Neuronal stem cell (in vitro differentiated cells): Measurements from ENCODE around the gene ABCB1.
"Not testable (repeated sequence)": the region's sequence is repeated elsewhere in the genome, so short reads cannot be mapped to it uniquely, and the experiment has no call there.

Source experiments
- DNase-seq: peaks from one replicate; pipeline ENCODE4 v3.0.0-alpha.2; 2013; ENCODE audit warnings: low spot score
- H2AFZ ChIP-seq: one replicate; pipeline ENCODE4 v1.6.1; 2013; ENCODE audit warnings: mild to moderate bottlenecking, low read length, inconsistent platforms
- H2AK5ac ChIP-seq: 2 replicates; pipeline ENCODE4 v1.6.1; 2013; ENCODE audit warnings: low read depth, mild to moderate bottlenecking, inconsistent platforms, low read length, moderate library complexity, mixed read lengths
- H2BK120ac ChIP-seq: 2 replicates; pipeline ENCODE4 v1.6.1; 2013; ENCODE audit warnings: low read depth, mild to moderate bottlenecking, inconsistent platforms, low read length, moderate library complexity, mixed read lengths
- H2BK12ac ChIP-seq: one replicate; pipeline ENCODE4 v1.6.1; 2013; ENCODE audit warnings: low read length, inconsistent platforms
- H2BK15ac ChIP-seq: 2 replicates; pipeline ENCODE4 v1.6.1; 2013; ENCODE audit warnings: mild to moderate bottlenecking, low read length, inconsistent platforms, mixed read lengths
- H2BK5ac ChIP-seq: one replicate; pipeline ENCODE4 v1.6.1; 2013; ENCODE audit warnings: inconsistent platforms, mild to moderate bottlenecking, low read length, moderate library complexity
- H3K14ac ChIP-seq: one replicate; pipeline ENCODE4 v1.6.1; 2013; ENCODE audit warnings: low read length, inconsistent platforms
- H3K18ac ChIP-seq: 2 replicates; pipeline ENCODE4 v1.6.1; 2013; ENCODE audit warnings: low read length, inconsistent platforms
- H3K23ac ChIP-seq: 2 replicates; pipeline ENCODE4 v1.6.1; 2013; ENCODE audit warnings: low read depth, mild to moderate bottlenecking, mixed read lengths, low read length, inconsistent platforms; ENCODE audit not compliant: poor library complexity
- H3K27ac ChIP-seq: replicated peaks from 3 replicates; pipeline ENCODE4 v1.5.1; 2013; ENCODE audit warnings: low read length, inconsistent platforms
- H3K27me3 ChIP-seq, 3 experiments: 2 replicates each; pipeline ENCODE4 v1.6.1; 2013; ENCODE audit warnings: low read length in 3 of 3, mild to moderate bottlenecking in 2 of 3, inconsistent platforms in 1 of 3, low read depth in 1 of 3, mixed read lengths in 1 of 3, moderate library complexity in 1 of 3; ENCODE audit not compliant: control insufficient read depth in 3 of 3, insufficient read depth in 3 of 3
- H3K36me3 ChIP-seq, 2 donors: replicated peaks in 1 of 2; 2 replicates each; pipeline ENCODE4 v1.6.1; 2013; ENCODE audit warnings: low read length in 2 of 2; ENCODE audit not compliant: control insufficient read depth in 2 of 2, insufficient read depth in 2 of 2
- H3K4ac ChIP-seq: 2 replicates; pipeline ENCODE4 v1.6.1; 2013; ENCODE audit warnings: inconsistent platforms, mild to moderate bottlenecking, low read length, moderate library complexity
- H3K4me1 ChIP-seq, 2 donors: 1 replicate in 1 of 2; 2 replicates in 1 of 2; pipeline ENCODE4 v1.6.1; 2013; ENCODE audit warnings: low read length in 2 of 2, low read depth in 1 of 2; ENCODE audit not compliant: control insufficient read depth in 2 of 2, insufficient read depth in 1 of 2
- H3K4me2 ChIP-seq: one replicate; pipeline ENCODE4 v1.6.1; 2013; ENCODE audit warnings: mild to moderate bottlenecking, low read length, inconsistent platforms; ENCODE audit not compliant: insufficient read depth, poor library complexity, severe bottlenecking
- H3K4me3 ChIP-seq, 2 donors: 2 replicates each; pipeline ENCODE4 v1.5.1; 2013; ENCODE audit warnings: low read length in 2 of 2, mild to moderate bottlenecking in 2 of 2, inconsistent platforms in 1 of 2, moderate library complexity in 1 of 2
- H3K79me1 ChIP-seq: one replicate; pipeline ENCODE4 v1.6.1; 2013; ENCODE audit warnings: low read depth, mild to moderate bottlenecking, inconsistent platforms, low read length, moderate library complexity
- H3K9ac ChIP-seq: one replicate; pipeline ENCODE4 v1.6.1; 2013; ENCODE audit warnings: mild to moderate bottlenecking, low read depth, low read length, inconsistent platforms; ENCODE audit not compliant: poor library complexity
- H3K9me3 ChIP-seq, 2 donors: replicated peaks in 1 of 2; 2 replicates each; pipeline versions ENCODE3 to v1.6.1; 2013; ENCODE audit warnings: low read length in 2 of 2, mild to moderate bottlenecking in 2 of 2, inconsistent platforms in 1 of 2, low read depth in 1 of 2, mixed read lengths in 1 of 2, moderate library complexity in 1 of 2; ENCODE audit not compliant: control insufficient read depth in 2 of 2, insufficient read depth in 1 of 2
- H4K8ac ChIP-seq: one replicate; pipeline ENCODE4 v1.6.1; 2013; ENCODE audit warnings: low read depth, mild to moderate bottlenecking, inconsistent platforms, low read length, moderate library complexity
- H4K91ac ChIP-seq: one replicate; pipeline ENCODE4 v1.6.1; 2013; ENCODE audit warnings: low read length, low read depth, mild to moderate bottlenecking, inconsistent platforms; ENCODE audit not compliant: poor library complexity
- WGBS, 2 donors: extraction: QIAGEN DNeasy Blood & Tissue Kit; methylation state at CpG; one replicate each; pipeline ENCODE4 v1.1.7; 2013; ENCODE audit warnings: missing lambda C conversion rate in 2 of 2, mixed read lengths in 1 of 2; ENCODE audit not compliant: insufficient read length in 2 of 2, insufficient replicate concordance in 1 of 2; ENCODE audit errors: extremely low coverage in 2 of 2; 5-methylcytosine and 5-hydroxymethylcytosine counted together

ABCB1 gene

GRCh38 chr7:87572513-87572912 is 28.2 kb downstream of the ABCB1 start:
- not testable (repeated sequence) for H3K14ac ChIP-seq, H3K4me3 ChIP-seq, DNase-seq, H3K4me2 ChIP-seq, H2AK5ac ChIP-seq, H3K79me1 ChIP-seq, H3K4me1 ChIP-seq, H3K27ac ChIP-seq, H3K36me3 ChIP-seq, H2BK120ac ChIP-seq, H3K18ac ChIP-seq, H2BK15ac ChIP-seq, H2AFZ ChIP-seq, H2BK5ac ChIP-seq, H3K23ac ChIP-seq, H3K4ac ChIP-seq, H4K8ac ChIP-seq, H3K9me3 ChIP-seq, H4K91ac ChIP-seq, H3K9ac ChIP-seq, H3K27me3 ChIP-seq, H2BK12ac ChIP-seq
- WGBS, 2 donors: no CpG with 5 or more reads among the region's 1 CpG

- H4K8ac ChIP-seq: no peak overlapping the region
- no peak overlapping the region for H3K14ac ChIP-seq
- no peaks in the 10 kb centered on the region for H3K9me3 ChIP-seq
- H3K4me1 ChIP-seq: no peaks in the 10 kb centered on the region
- no peak overlapping the region for H2AFZ ChIP-seq
- H3K36me3 ChIP-seq: peaks cover 0 to 8% of the 10 kb centered on the region in 2 donors
- no CpG with 5 or more reads among the region's 1 CpG for WGBS, 2 donors
- H3K27ac ChIP-seq: no peak overlapping the region
- H3K4me3 ChIP-seq: no peak overlapping the region
- H2AK5ac ChIP-seq: no peak overlapping the region
- no peak for DNase-seq
- no peak overlapping the region for H3K4me2 ChIP-seq
- no peak overlapping the region for H3K4ac ChIP-seq
- no peak overlapping the region for H3K18ac ChIP-seq
- no peak overlapping the region for H2BK120ac ChIP-seq
- no peaks in the 10 kb centered on the region for H3K79me1 ChIP-seq
- no peak overlapping the region for H2BK5ac ChIP-seq
- H3K9ac ChIP-seq: no peak overlapping the region
- H3K27me3 ChIP-seq: no peaks in the 10 kb centered on the region
- no peak overlapping the region for H2BK15ac ChIP-seq
- no peak overlapping the region for H2BK12ac ChIP-seq
- no peak overlapping the region for H4K91ac ChIP-seq
- H3K23ac ChIP-seq: no peak overlapping the region
Observed at GRCh38 chr7:87570178-87570577, 30.5 kb downstream of the ABCB1 start.

GRCh38 chr7:87567052-87567451 is 33.6 kb downstream of the ABCB1 start:
- no CpG with 5 or more reads among the region's 1 CpG for WGBS, 2 donors

GRCh38 chr7:87566311-87566900 is 34.3 kb downstream of the ABCB1 start:
- no peak overlapping the region for H3K4me2 ChIP-seq
- no peaks in the 10 kb centered on the region for H3K27me3 ChIP-seq
- WGBS, 2 donors: no CpG with 5 or more reads among the region's 6 CpGs
- H3K9ac ChIP-seq: no peak overlapping the region
- no peak overlapping the region for H3K4ac ChIP-seq
- H2BK120ac ChIP-seq: no peak overlapping the region
- no peak overlapping the region for H2BK12ac ChIP-seq
- no peak overlapping the region for H2AFZ ChIP-seq
- H2BK5ac ChIP-seq: no peak overlapping the region
- no peak overlapping the region for H4K91ac ChIP-seq
- no peak overlapping the region for H4K8ac ChIP-seq
- no peak overlapping the region for H3K27ac ChIP-seq
- no peak overlapping the region for H3K14ac ChIP-seq
- no peak overlapping the region for H2BK15ac ChIP-seq
- peaks cover 0 to 12% of the 10 kb centered on the region in 2 donors for H3K36me3 ChIP-seq
- DNase-seq: no peak
- H3K4me1 ChIP-seq: no peaks in the 10 kb centered on the region
- no peak overlapping the region for H3K4me3 ChIP-seq
- H2AK5ac ChIP-seq: no peak overlapping the region
- H3K23ac ChIP-seq: no peak overlapping the region
- H3K9me3 ChIP-seq: no peaks in the 10 kb centered on the region
- H3K18ac ChIP-seq: no peak overlapping the region
- no peaks in the 10 kb centered on the region for H3K79me1 ChIP-seq

More at GRCh38 chr7:87567052-87567451, 33.6 kb downstream of the ABCB1 start:
- H2AK5ac ChIP-seq: no peak overlapping the region
- H3K9ac ChIP-seq: no peak overlapping the region
- no peak overlapping the region for H4K91ac ChIP-seq
- H3K18ac ChIP-seq: no peak overlapping the region
- H2BK5ac ChIP-seq: no peak overlapping the region
- no peak overlapping the region for H3K4me3 ChIP-seq
- H3K14ac ChIP-seq: no peak overlapping the region
- no peak overlapping the region for H3K4me2 ChIP-seq
- no peaks in the 10 kb centered on the region for H3K9me3 ChIP-seq
- no peak overlapping the region for H4K8ac ChIP-seq
- no peak overlapping the region for H2BK12ac ChIP-seq
- H3K27me3 ChIP-seq: no peaks in the 10 kb centered on the region
- H2BK15ac ChIP-seq: no peak overlapping the region
- H3K23ac ChIP-seq: no peak overlapping the region
- no peaks in the 10 kb centered on the region for H3K4me1 ChIP-seq
- H3K36me3 ChIP-seq: peaks cover 0 to 12% of the 10 kb centered on the region in 2 donors
- no peak for DNase-seq
- no peak overlapping the region for H3K27ac ChIP-seq
- H2BK120ac ChIP-seq: no peak overlapping the region
- H3K79me1 ChIP-seq: no peaks in the 10 kb centered on the region
- no peak overlapping the region for H2AFZ ChIP-seq
- no peak overlapping the region for H3K4ac ChIP-seq
